Mesendoderm (in vitro differentiated cells): ENCODE data around the gene RHPN2.
A peak's percentile ranks its signal among the peaks of the same experiment; 100 is the strongest.

Source experiments
- DNase-seq: peaks from one replicate; pipeline ENCODE4 v3.0.0; 2013
- H2AK5ac ChIP-seq: 2 replicates; pipeline ENCODE4 v1.6.1; 2013; ENCODE audit warnings: low read length, inconsistent platforms
- H2BK120ac ChIP-seq: 2 replicates; pipeline ENCODE4 v1.6.1; 2013; ENCODE audit warnings: low read depth, mild to moderate bottlenecking, low read length, moderate library complexity, mixed read lengths
- H2BK15ac ChIP-seq: replicated peaks from 2 replicates; pipeline ENCODE4 v1.6.1; 2013; ENCODE audit warnings: low read depth, mild to moderate bottlenecking, moderate library complexity
- H2BK5ac ChIP-seq: 2 replicates; pipeline ENCODE4 v1.6.1; 2013; ENCODE audit warnings: low read length, inconsistent platforms
- H3K18ac ChIP-seq: 2 replicates; pipeline ENCODE4 v1.6.1; 2013; ENCODE audit warnings: mild to moderate bottlenecking, low read length, mixed read lengths
- H3K23ac ChIP-seq: one replicate; pipeline ENCODE4 v1.6.1; 2013; ENCODE audit warnings: low read length
- H3K27ac ChIP-seq: 2 replicates; pipeline ENCODE4 v1.5.1; 2013; ENCODE audit warnings: low read depth, mild to moderate bottlenecking, inconsistent platforms, low read length, moderate library complexity
- H3K27me3 ChIP-seq: 2 replicates; pipeline ENCODE4 v1.6.1; 2013; ENCODE audit warnings: low read length, control low read depth, mild to moderate bottlenecking, inconsistent platforms; ENCODE audit not compliant: insufficient read depth, poor library complexity
- H3K36me3 ChIP-seq: 2 replicates; pipeline ENCODE4 v1.6.1; 2013; ENCODE audit warnings: low read length, inconsistent platforms; ENCODE audit not compliant: control insufficient read depth, insufficient read depth
- H3K4ac ChIP-seq: one replicate; pipeline ENCODE4 v1.6.1; 2013; ENCODE audit warnings: low read depth, mild to moderate bottlenecking, low read length, moderate library complexity
- H3K4me1 ChIP-seq: 2 replicates; pipeline ENCODE4 v1.6.1; 2013; ENCODE audit warnings: low read depth, low read length, inconsistent platforms; ENCODE audit not compliant: control insufficient read depth
- H3K4me2 ChIP-seq: 2 replicates; pipeline ENCODE4 v1.6.1; 2013; ENCODE audit warnings: low read length
- H3K4me3 ChIP-seq: 2 replicates; pipeline ENCODE4 v1.5.1; 2013; ENCODE audit warnings: mild to moderate bottlenecking, low read length
- H3K56ac ChIP-seq: one replicate; pipeline ENCODE4 v1.6.1; 2013; ENCODE audit warnings: low read length
- H3K79me1 ChIP-seq: 2 replicates; pipeline ENCODE4 v1.6.1; 2013; ENCODE audit warnings: low read length, inconsistent platforms
- H3K79me2 ChIP-seq: 2 replicates; pipeline ENCODE4 v1.6.1; 2013; ENCODE audit warnings: mild to moderate bottlenecking, low read length; ENCODE audit not compliant: control insufficient read depth, insufficient read depth
- H3K9ac ChIP-seq: 2 replicates; pipeline ENCODE4 v1.6.1; 2013; ENCODE audit warnings: low read length, inconsistent platforms
- H4K5ac ChIP-seq: one replicate; pipeline ENCODE4 v1.6.1; 2013; ENCODE audit warnings: low read length
- H4K8ac ChIP-seq: one replicate; pipeline ENCODE4 v1.6.1; 2013; ENCODE audit warnings: low read depth, mild to moderate bottlenecking, control low read depth, low read length, moderate library complexity
- WGBS: extraction: QIAGEN DNeasy Blood & Tissue Kit; methylation state at CpG from one replicate; pipeline ENCODE4 v1.1.7; 2013; ENCODE audit warnings: low lambda C conversion rate, missing lambda C conversion rate; ENCODE audit not compliant: insufficient coverage; ENCODE audit errors: extremely low coverage; 5-methylcytosine and 5-hydroxymethylcytosine counted together

The RHPN2 gene

DNA sequence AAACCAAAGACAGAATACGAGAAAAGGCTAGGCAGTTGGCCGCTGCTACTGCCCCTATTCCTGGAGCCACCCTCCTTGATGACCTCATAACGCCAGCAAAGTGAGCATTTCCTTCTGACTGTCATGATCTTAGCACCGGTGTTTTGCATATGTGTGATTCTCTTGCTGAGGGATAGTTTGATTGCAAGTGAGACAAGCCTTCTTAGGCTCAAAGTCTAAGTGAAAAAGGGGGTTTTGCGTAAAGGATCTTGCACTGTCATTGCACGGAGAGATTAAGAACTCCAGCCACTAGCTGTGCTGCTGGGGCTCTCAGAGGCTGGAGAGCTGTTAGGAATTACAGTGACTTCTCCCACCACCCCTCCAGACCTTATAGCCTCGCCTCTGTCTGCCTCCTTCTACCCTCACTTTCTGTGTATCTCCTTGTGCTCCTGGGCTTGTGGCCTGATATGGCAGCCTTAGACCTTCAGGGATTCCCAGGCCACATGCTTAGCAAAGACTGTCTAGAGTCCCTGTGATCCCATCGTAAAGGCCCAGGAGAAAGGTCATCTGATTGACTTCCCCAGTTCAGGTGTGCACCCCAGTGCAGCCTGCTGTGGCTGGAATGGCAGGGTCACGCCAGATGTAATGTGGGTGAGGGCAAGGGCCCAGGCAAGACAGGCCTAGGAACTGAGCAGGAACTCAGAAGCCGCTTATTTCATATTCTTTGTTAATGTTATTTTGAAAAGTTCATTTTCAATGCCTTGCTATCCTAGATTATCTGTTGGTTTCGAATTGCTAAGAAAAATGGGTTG is 28.9 kb upstream of the RHPN2 start:
- H3K36me3 ChIP-seq, result peaks cover 11% of the 10 kb centered on the region
- WGBS, result no CpG with 5 or more reads among the region's 11 CpGs

GRCh38 chr19:33090179-33090578 is 25.5 kb upstream of the RHPN2 start:
- Histone ChIP-seq H3K27ac (no peak overlapping the region), H2BK15ac (no peak overlapping the region), H2AK5ac (no peak overlapping the region), H3K9ac (no peak overlapping the region), H3K23ac (no peak overlapping the region), H2BK120ac (no peak overlapping the region), H3K4me3 (no peak overlapping the region), H3K27me3 (no peaks in the 10 kb centered on the region), H3K79me1 (no peaks in the 10 kb centered on the region), H3K56ac (no peak overlapping the region), H3K36me3 (peaks cover 9% of the 10 kb centered on the region), H2BK5ac (no peak overlapping the region), H3K4me1 (no peaks in the 10 kb centered on the region), H3K18ac (no peak overlapping the region), H4K8ac (no peak overlapping the region), H3K4ac (no peak overlapping the region), H4K5ac (no peak overlapping the region), H3K4me2 (no peak overlapping the region), H3K79me2 (no peaks in the 10 kb centered on the region)
- DNase-seq, result peak; percentile 58
- WGBS, result no CpG with 5 or more reads among the region's 3 CpGs

More for the DNA sequence above, 28.9 kb upstream of the RHPN2 start:
- Histone ChIP-seq H2BK120ac (no peak overlapping the region), H3K9ac (no peak overlapping the region), H2BK15ac (no peak overlapping the region), H3K4me1 (no peaks in the 10 kb centered on the region), H3K4me3 (no peak overlapping the region), H3K79me1 (no peaks in the 10 kb centered on the region), H2BK5ac (no peak overlapping the region), H3K79me2 (no peaks in the 10 kb centered on the region), H3K27me3 (no peaks in the 10 kb centered on the region), H2AK5ac (no peak overlapping the region), H3K56ac (no peak overlapping the region), H4K8ac (no peak overlapping the region), H3K23ac (no peak overlapping the region), H4K5ac (no peak overlapping the region), H3K18ac (no peak overlapping the region), H3K4ac (no peak overlapping the region), H3K4me2 (no peak overlapping the region), H3K27ac (no peak overlapping the region)
- no peak for DNase-seq

- H3K27me3 ChIP-seq, result no peaks in the 10 kb centered on the region
- H3K27ac ChIP-seq, result no peak overlapping the region
- no peak overlapping the region for H2AK5ac ChIP-seq
- no peak overlapping the region for H3K23ac ChIP-seq
- H3K79me1 ChIP-seq, result no peaks in the 10 kb centered on the region
- H3K4me1 ChIP-seq, result no peaks in the 10 kb centered on the region
- H4K8ac ChIP-seq, result no peak overlapping the region
- H3K4me2 ChIP-seq, result no peak overlapping the region
- H2BK15ac ChIP-seq, result no peak overlapping the region
- H2BK120ac ChIP-seq, result no peak overlapping the region
- H3K36me3 ChIP-seq, result peaks cover 5% of the 10 kb centered on the region
- no peak overlapping the region for H3K4ac ChIP-seq
- no peak overlapping the region for H2BK5ac ChIP-seq
- no peak for DNase-seq
- no peak overlapping the region for H3K18ac ChIP-seq
- H3K79me2 ChIP-seq, result no peaks in the 10 kb centered on the region
- H4K5ac ChIP-seq, result no peak overlapping the region
- no peak overlapping the region for H3K4me3 ChIP-seq
- no peak overlapping the region for H3K56ac ChIP-seq
- no peak overlapping the region for H3K9ac ChIP-seq
- WGBS, result no CpG with 5 or more reads among the region's 3 CpGs
Measured at GRCh38 chr19:33089010-33089409, 24.3 kb upstream of the RHPN2 start.

DNA sequence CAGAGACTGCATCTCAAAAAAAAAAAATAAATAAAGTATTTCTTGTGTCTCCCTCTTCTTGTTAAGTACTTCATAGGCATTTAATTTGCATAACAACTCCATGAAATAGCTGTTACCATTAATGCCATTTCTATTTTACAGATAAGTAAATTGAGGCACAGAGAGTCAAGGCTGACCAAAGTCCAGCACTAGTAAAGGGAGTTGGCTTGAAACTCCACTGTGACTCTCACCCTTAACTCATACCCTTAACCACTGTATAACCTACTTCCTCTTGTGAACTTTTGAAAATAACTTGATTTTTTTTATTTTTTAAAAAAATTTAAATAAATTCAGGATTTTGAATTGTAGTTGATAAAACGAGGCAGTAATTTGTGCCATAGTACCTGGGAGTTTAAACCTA is 22.3 kb upstream of the RHPN2 start:
- Histone ChIP-seq H3K9ac (no peak overlapping the region), H4K5ac (no peak overlapping the region), H3K18ac (no peak overlapping the region), H3K4me1 (no peaks in the 10 kb centered on the region), H2AK5ac (no peak overlapping the region), H3K79me2 (no peaks in the 10 kb centered on the region), H3K4me2 (no peak overlapping the region), H2BK120ac (no peak overlapping the region), H3K4ac (no peak overlapping the region), H2BK5ac (no peak overlapping the region), H3K79me1 (peaks cover 3% of the 10 kb centered on the region), H4K8ac (no peak overlapping the region), H3K36me3 (peaks cover 3% of the 10 kb centered on the region), H3K4me3 (no peak overlapping the region), H3K56ac (no peak overlapping the region), H3K27ac (no peak overlapping the region), H3K23ac (no peak overlapping the region), H3K27me3 (no peaks in the 10 kb centered on the region), H2BK15ac (no peak overlapping the region)
- no peak for DNase-seq
- WGBS, result 100% methylated on average over 1 of the region's 1 CpG

DNA sequence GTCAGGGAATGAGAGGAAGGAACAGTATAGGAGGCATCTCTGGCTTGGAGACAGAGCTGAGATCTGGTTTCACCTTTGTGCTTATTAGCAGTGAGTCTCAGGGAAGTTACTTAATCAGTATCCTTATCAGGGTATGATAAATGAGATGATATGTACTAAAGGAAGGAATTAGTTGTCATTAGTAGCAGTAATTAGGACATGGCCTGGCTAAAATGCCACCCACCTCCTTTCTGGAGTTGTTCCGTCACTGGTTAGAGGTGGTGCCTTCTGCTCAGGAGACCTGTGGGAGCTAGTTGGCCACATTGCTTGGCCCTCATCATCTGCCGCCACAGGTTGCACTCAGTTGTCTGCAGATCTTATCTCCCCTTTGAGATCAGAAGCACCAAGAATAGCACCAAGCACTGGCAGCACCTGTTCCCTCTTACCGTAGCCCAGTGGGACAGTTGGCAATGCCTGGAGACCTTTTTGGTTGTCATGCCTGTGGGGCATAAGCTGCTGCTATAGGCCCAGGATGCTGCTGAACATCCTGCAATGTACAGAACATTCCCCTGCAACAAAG is 21.0 kb upstream of the RHPN2 start:
- Histone ChIP-seq H3K56ac (no peak overlapping the region), H4K8ac (no peak overlapping the region), H2BK15ac (no peak overlapping the region), H2BK5ac (no peak overlapping the region), H3K79me1 (peaks cover 5% of the 10 kb centered on the region), H3K23ac (no peak overlapping the region), H3K36me3 (peaks cover 2% of the 10 kb centered on the region), H3K4me1 (no peaks in the 10 kb centered on the region), H3K27me3 (no peaks in the 10 kb centered on the region), H3K4me3 (no peak overlapping the region), H2AK5ac (no peak overlapping the region), H3K27ac (no peak overlapping the region), H3K9ac (no peak overlapping the region), H4K5ac (no peak overlapping the region), H2BK120ac (no peak overlapping the region), H3K18ac (no peak overlapping the region), H3K4ac (no peak overlapping the region), H3K4me2 (no peak overlapping the region), H3K79me2 (peaks cover 3% of the 10 kb centered on the region)
- WGBS, result no CpG with 5 or more reads among the region's 3 CpGs
- no peak for DNase-seq
